ENCODE measurements around the gene WDR3.

- TF ChIP-seq POLR2A (IDR thresholded peaks at IDR 0.05; ENCODE audit: borderline replicate concordance, extremely low read depth, insufficient read depth, insufficient read length) (no peak), REST (IDR thresholded peaks at IDR 0.05; ENCODE audit: low read depth) (no peak), SIN3A (IDR thresholded peaks at IDR 0.05; ENCODE audit: low read depth) (no peak), POLR2AphosphoS5 (IDR thresholded peaks at IDR 0.05; ENCODE audit: low read depth, low read length) (no peak), CTCF (IDR thresholded peaks at IDR 0.05 in 2 of 3, conservative IDR thresholded peaks at IDR 0.05 in 1 of 3; ENCODE audit: borderline replicate concordance in 1 of 3, insufficient read depth in 1 of 3, low read depth in 2 of 3, low read length in 2 of 3) (no peak)
These were observed 29.7 kb upstream of the WDR3 start for GRCh38 chr1:117899801-117900200.
